GM23338 (cell line): ENCODE measurements around the gene SF3B1. TPM values are rescaled to one million over a fixed set of nuclear protein-coding genes. Genes with fewer than 3 reads are reported as not detected.

ENCODE experiments used
- ATAC-seq: fragments of 200-7000 bp; cut with Tn5 transposase; 3 replicates; pipeline ENCODE4 v1.9.1; 2020
- DNase-seq: peaks from one replicate; pipeline ENCODE4 v3.0.0-alpha.2; 2015; ENCODE audit warnings: low spot score
- H2AFZ ChIP-seq: fragments of 200-600 bp; sonication (generic); 2 replicates; pipeline ENCODE4 v1.8.0; 2016; ENCODE audit warnings: antibody characterized with exemption, mild to moderate bottlenecking, moderate library complexity
- H3F3A ChIP-seq: fragments of 200-600 bp; sonication (generic); replicated peaks from 2 replicates; pipeline ENCODE4 v1.8.0; 2017; ENCODE audit warnings: antibody characterized with exemption, mixed run types, low read depth
- H3K27ac ChIP-seq: fragments of 200-600 bp; sonication (generic); 2 replicates; pipeline ENCODE4 v1.6.1; 2016; ENCODE audit warnings: low read depth
- H3K27me3 ChIP-seq: fragments of 200-600 bp; sonication (generic); 2 replicates; pipeline ENCODE4 v1.8.0; 2016; ENCODE audit warnings: mild to moderate bottlenecking, mixed run types, moderate library complexity; ENCODE audit not compliant: insufficient read depth
- H3K36me3 ChIP-seq: fragments of 200-600 bp; sonication (generic); 2 replicates; pipeline ENCODE4 v1.8.0; 2016; ENCODE audit warnings: mild to moderate bottlenecking; ENCODE audit not compliant: insufficient read depth
- H3K4me1 ChIP-seq: fragments of 200-600 bp; sonication (generic); 2 replicates; pipeline ENCODE4 v1.8.0; 2016; ENCODE audit warnings: mild to moderate bottlenecking, moderate library complexity; ENCODE audit not compliant: insufficient read depth
- H3K4me2 ChIP-seq: fragments of 200-600 bp; sonication (generic); 2 replicates; pipeline ENCODE4 v1.7.1; 2017; ENCODE audit warnings: mixed run types
- H3K4me3 ChIP-seq: fragments of 200-600 bp; sonication (generic); 2 replicates; pipeline ENCODE4 v1.6.1; 2016; ENCODE audit warnings: mixed run types
- H3K79me2 ChIP-seq: fragments of 200-600 bp; sonication (generic); replicated peaks from 2 replicates; pipeline ENCODE4 v1.8.0; 2017; ENCODE audit warnings: mild to moderate bottlenecking; ENCODE audit not compliant: insufficient read depth
- H3K9me2 ChIP-seq: fragments of 200-600 bp; sonication (generic); 2 replicates; pipeline ENCODE4 v1.8.0; 2017; ENCODE audit not compliant: insufficient read depth
- H4K20me1 ChIP-seq: fragments of 200-600 bp; sonication (generic); replicated peaks from 2 replicates; pipeline ENCODE4 v1.8.0; 2017; ENCODE audit warnings: mild to moderate bottlenecking; ENCODE audit not compliant: insufficient read depth
- H3K27ac Mint-ChIP-seq: 2 replicates; pipeline ENCODE4 v1.8.0; 2020; ENCODE audit warnings: inconsistent platforms, mild to moderate bottlenecking, moderate library complexity, mixed read lengths
- H3K27me3 Mint-ChIP-seq: 3 replicates; pipeline ENCODE4 v1.8.0; 2022; ENCODE audit warnings: low read depth, mild to moderate bottlenecking, moderate library complexity, mixed read lengths, inconsistent platforms; ENCODE audit not compliant: insufficient read depth, poor library complexity
- H3K36me3 Mint-ChIP-seq: 3 replicates; pipeline ENCODE4 v1.8.0; 2021; ENCODE audit warnings: low read depth, mild to moderate bottlenecking, inconsistent platforms, moderate library complexity, mixed read lengths
- H3K4me1 Mint-ChIP-seq: 3 replicates; pipeline ENCODE4 v1.8.0; 2020; ENCODE audit warnings: mild to moderate bottlenecking, inconsistent platforms, mixed read lengths
- H3K4me3 Mint-ChIP-seq: 3 replicates; pipeline ENCODE4 v1.8.0; 2021; ENCODE audit warnings: moderate library complexity, mild to moderate bottlenecking, inconsistent platforms, mixed read lengths
- H3K9me3 Mint-ChIP-seq: 3 replicates; pipeline ENCODE4 v1.8.0; 2020; ENCODE audit warnings: moderate library complexity, mild to moderate bottlenecking, inconsistent platforms, mixed read lengths
- JUNB ChIP-seq: IDR thresholded peaks from one replicate; pipeline ENCODE4 v1.6.1; 2016; ENCODE audit warnings: antibody characterized with exemption; ENCODE audit not compliant: unreplicated experiment
- POLR2AphosphoS5 ChIP-seq: IDR thresholded peaks from 2 replicates; pipeline ENCODE4 v1.6.1; 2016; ENCODE audit warnings: antibody characterized with exemption, low read depth
- STAT1 ChIP-seq: IDR thresholded peaks from one replicate; pipeline ENCODE4 v1.6.1; 2016; ENCODE audit warnings: antibody characterized with exemption; ENCODE audit not compliant: unreplicated experiment
- polyA plus RNA-seq: library from polyadenylated mRNA; unstranded; fragments of >200 nt; fragmentation: Nextera tagmentation; extraction: Ambion mirVana; gene quantifications from 2 replicates; pipeline ENCODE4 v1.2.1, GENCODE V29; 2016
- total RNA-seq: library from RNA; depleted of rRNA; stranded (reverse); fragments of >200 nt; shearing (Covaris generic); gene quantifications from 2 replicates; pipeline ENCODE4 v1.2.3, GENCODE V29; 2014
- TF ChIP-seq, protein P1 (sequence below), 2 experiments: fragments of 200-600 bp in 1 of 2; sonication (generic) in 1 of 2; conservative IDR thresholded peaks; 2 replicates each; pipeline versions ENCODE4 v1.5.1 to v1.6.1; 2016 to 2017; ENCODE audit warnings: antibody characterized with exemption in 2 of 2, low read depth in 2 of 2, mild to moderate bottlenecking in 2 of 2, moderate library complexity in 1 of 2
- TF ChIP-seq, protein P2 (sequence below): fragments of 250-450 bp; sonication (Bioruptor Pico); IDR thresholded peaks from 2 replicates; pipeline ENCODE4 v1.5.0; 2020; ENCODE audit warnings: mild to moderate bottlenecking, moderate library complexity

The SF3B1 gene
- total and polyA plus RNA-seq, 2 experiments from 2014 or later = 238 to 340 TPM

DNA sequence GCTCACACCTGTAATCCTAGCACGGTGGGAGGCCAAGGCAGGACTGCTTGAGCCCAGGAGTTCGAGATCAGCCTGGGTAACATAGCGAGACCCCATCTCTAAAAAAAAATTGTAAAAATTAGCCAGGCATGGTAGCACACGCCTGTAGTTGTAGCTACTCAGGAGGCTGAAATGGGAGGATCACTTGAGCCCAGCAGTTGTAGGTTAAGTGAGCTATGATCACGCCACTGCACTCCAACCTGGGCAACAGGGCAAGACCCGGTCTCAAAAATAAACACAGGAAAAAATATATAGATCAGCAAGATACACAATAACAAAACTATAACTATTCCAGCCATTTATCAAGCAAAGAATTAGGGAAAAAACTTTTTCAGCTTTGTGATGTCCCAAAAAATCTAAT, 3.0 kb downstream of the SF3B1 start:
- Mint-ChIP-seq H3K4me3 (peak overlapping the region; percentile 93), H3K27me3 (peaks cover 12% of the 10 kb centered on the region), H3K9me3 (no peaks in the 10 kb centered on the region), H3K4me1 (peaks cover 34% of the 10 kb centered on the region), H3K36me3 (peaks cover 22% of the 10 kb centered on the region), H3K27ac (peak overlapping the region; percentile 62; the same call in 1 of the 2 replicates)
- ATAC-seq (no peak), DNase-seq (no peak)
- no peaks in the 10 kb centered on the region; the same call in 1 of the 2 replicates for H3K36me3 ChIP-seq
- 0 out of 2 replicates have a peak, but pooled peaks cover 3% of the 10 kb centered on the region for H3F3A ChIP-seq
- H3K9me2 ChIP-seq = no peaks in the 10 kb centered on the region
- no peaks in the 10 kb centered on the region for H3K27me3 ChIP-seq
- H3K4me1 ChIP-seq = peaks cover 28% of the 10 kb centered on the region
- peak overlapping the region; percentile 75; the same call in 1 of the 2 replicates for H3K27ac ChIP-seq
- peaks cover 85% of the 10 kb centered on the region for H3K79me2 ChIP-seq
- TF ChIP-seq, protein P1, sequence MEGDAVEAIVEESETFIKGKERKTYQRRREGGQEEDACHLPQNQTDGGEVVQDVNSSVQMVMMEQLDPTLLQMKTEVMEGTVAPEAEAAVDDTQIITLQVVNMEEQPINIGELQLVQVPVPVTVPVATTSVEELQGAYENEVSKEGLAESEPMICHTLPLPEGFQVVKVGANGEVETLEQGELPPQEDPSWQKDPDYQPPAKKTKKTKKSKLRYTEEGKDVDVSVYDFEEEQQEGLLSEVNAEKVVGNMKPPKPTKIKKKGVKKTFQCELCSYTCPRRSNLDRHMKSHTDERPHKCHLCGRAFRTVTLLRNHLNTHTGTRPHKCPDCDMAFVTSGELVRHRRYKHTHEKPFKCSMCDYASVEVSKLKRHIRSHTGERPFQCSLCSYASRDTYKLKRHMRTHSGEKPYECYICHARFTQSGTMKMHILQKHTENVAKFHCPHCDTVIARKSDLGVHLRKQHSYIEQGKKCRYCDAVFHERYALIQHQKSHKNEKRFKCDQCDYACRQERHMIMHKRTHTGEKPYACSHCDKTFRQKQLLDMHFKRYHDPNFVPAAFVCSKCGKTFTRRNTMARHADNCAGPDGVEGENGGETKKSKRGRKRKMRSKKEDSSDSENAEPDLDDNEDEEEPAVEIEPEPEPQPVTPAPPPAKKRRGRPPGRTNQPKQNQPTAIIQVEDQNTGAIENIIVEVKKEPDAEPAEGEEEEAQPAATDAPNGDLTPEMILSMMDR (conservative IDR thresholded peaks at IDR 0.05; ENCODE audit: low read depth in 2 of 2) = no peak
- TF ChIP-seq, protein P2, sequence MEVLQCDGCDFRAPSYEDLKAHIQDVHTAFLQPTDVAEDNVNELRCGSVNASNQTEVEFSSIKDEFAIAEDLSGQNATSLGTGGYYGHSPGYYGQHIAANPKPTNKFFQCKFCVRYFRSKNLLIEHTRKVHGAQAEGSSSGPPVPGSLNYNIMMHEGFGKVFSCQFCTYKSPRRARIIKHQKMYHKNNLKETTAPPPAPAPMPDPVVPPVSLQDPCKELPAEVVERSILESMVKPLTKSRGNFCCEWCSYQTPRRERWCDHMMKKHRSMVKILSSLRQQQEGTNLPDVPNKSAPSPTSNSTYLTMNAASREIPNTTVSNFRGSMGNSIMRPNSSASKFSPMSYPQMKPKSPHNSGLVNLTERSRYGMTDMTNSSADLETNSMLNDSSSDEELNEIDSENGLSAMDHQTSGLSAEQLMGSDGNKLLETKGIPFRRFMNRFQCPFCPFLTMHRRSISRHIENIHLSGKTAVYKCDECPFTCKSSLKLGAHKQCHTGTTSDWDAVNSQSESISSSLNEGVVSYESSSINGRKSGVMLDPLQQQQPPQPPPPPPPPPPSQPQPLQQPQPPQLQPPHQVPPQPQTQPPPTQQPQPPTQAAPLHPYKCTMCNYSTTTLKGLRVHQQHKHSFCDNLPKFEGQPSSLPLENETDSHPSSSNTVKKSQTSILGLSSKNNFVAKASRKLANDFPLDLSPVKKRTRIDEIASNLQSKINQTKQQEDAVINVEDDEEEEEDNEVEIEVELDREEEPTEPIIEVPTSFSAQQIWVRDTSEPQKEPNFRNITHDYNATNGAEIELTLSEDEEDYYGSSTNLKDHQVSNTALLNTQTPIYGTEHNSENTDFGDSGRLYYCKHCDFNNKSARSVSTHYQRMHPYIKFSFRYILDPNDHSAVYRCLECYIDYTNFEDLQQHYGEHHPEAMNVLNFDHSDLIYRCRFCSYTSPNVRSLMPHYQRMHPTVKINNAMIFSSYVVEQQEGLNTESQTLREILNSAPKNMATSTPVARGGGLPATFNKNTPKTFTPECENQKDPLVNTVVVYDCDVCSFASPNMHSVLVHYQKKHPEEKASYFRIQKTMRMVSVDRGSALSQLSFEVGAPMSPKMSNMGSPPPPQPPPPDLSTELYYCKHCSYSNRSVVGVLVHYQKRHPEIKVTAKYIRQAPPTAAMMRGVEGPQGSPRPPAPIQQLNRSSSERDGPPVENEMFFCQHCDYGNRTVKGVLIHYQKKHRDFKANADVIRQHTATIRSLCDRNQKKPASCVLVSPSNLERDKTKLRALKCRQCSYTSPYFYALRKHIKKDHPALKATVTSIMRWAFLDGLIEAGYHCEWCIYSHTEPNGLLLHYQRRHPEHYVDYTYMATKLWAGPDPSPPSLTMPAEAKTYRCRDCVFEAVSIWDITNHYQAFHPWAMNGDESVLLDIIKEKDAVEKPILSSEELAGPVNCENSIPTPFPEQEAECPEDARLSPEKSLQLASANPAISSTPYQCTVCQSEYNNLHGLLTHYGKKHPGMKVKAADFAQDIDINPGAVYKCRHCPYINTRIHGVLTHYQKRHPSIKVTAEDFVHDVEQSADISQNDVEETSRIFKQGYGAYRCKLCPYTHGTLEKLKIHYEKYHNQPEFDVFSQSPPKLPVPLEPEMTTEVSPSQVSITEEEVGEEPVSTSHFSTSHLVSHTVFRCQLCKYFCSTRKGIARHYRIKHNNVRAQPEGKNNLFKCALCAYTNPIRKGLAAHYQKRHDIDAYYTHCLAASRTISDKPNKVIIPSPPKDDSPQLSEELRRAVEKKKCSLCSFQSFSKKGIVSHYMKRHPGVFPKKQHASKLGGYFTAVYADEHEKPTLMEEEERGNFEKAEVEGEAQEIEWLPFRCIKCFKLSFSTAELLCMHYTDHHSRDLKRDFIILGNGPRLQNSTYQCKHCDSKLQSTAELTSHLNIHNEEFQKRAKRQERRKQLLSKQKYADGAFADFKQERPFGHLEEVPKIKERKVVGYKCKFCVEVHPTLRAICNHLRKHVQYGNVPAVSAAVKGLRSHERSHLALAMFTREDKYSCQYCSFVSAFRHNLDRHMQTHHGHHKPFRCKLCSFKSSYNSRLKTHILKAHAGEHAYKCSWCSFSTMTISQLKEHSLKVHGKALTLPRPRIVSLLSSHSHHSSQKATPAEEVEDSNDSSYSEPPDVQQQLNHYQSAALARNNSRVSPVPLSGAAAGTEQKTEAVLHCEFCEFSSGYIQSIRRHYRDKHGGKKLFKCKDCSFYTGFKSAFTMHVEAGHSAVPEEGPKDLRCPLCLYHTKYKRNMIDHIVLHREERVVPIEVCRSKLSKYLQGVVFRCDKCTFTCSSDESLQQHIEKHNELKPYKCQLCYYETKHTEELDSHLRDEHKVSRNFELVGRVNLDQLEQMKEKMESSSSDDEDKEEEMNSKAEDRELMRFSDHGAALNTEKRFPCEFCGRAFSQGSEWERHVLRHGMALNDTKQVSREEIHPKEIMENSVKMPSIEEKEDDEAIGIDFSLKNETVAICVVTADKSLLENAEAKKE = no peak
- TF ChIP-seq POLR2AphosphoS5 = no peak
- no peak for TF ChIP-seq STAT1
- no peak for TF ChIP-seq JUNB
- H3K4me2 ChIP-seq = peak overlapping the region; percentile 96
- H2AFZ ChIP-seq = no peak overlapping the region
- peaks cover 69% of the 10 kb centered on the region for H4K20me1 ChIP-seq
- peak overlapping the region; percentile 83 for H3K4me3 ChIP-seq
